SIG-M5 treated with dmso at 0.1 percent for 504 hours (cell line): ENCODE results near the gene TRIM67.
"Not testable (repeated sequence)": the region's sequence is repeated elsewhere in the genome, so short reads cannot be mapped to it uniquely, and the experiment has no call there.

Source experiments
- DNase-seq: peaks from one replicate; lab custom pipeline; 2025; ENCODE audit not compliant: unreplicated experiment; lab: John Stamatoyannopoulos, UW

Gene TRIM67

DNA sequence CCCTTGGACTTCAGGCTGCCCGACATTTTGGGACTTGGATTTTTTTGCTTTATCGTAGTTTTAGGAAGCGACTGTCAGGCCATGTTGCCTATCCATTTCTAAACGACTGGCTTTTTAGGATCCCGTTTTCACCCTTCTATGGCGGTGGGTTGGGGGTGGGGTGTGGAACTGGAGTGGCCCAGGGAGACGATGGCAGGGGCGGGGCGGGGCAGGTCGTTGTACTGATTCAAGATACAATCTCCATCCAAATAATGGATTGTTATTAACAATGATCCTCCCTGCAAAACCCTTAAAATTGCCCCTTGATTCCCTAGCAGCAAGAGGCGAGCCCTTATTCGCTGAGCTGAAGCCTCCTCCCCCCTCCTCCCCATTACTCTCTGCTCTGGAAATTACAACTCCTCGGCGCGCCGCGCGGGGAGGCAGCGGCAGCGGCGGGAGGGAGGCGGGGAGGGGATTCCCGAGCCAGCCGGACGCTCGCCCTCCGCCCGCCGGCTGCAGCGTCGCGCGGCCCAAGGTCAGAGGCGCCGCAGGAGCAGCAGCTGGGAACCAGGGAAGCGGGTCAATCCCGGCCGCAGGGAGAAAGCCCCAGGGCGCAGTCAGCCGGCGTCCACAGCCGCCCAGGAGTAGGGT, at the start of gene TRIM67:
Gene TRIM67, plus strand, starts transcription at position 392 of the 630 bp plus-strand sequence. CDS start 912 bp downstream, outside the sequence.
- DNase-seq = no peak

- no peak for DNase-seq
Measured at GRCh38 chr1:231116738-231117137, 45.1 kb upstream of the TRIM67 start.

DNA sequence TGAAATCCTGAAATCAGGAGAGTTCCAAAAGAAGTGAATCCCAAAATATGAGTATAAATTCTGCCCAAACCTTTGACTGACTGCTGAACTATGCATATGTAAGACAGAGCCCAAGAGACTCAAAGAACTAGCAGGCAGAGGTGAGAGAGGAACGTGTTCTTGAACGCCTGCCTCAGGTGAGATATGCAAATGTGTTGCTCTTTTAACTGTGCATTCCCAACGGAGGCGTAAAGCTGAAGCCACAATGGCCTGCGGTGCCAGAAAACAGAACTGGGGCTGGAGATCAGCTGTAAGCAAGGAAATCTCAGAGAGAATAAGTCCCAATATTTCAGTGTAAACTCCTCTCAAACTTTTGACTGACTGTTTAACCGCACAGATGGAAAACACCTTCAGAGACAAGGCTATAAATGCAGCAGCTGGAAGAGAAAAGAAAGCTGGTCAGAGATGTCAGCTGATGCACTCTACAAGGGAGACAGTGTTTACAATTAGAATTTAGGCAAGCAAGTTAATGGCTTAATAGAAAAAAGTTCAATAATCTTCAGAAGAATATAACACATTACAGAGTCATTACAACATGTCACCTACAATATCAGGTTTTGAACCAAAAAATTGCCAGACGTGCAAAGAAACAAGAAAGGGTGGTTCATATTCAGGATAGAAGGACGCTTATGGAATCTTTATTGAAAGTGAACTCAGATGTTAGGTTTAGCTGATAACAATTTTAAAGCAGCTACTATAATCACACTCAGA, 43.0 kb upstream of the TRIM67 start:
- DNase-seq = no peak

DNA sequence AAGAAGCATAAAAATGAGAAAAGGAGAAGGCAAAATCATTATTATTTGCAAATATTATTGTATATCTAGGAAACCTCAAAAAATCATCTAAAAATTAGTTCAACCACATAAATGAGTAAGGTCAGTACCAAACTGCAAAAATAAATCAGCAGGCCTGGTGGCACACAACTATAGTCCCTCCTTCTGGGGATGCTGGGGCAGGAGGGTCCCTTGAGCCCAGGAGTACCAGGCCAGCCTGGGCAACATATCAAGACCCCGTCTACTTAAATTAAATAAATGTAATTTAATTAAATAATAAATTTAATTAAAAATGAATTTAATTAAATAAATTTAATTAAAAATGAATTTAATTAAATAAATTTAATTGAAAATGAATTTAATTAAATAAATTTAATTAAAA, 40.3 kb upstream of the TRIM67 start:
- no peak for DNase-seq

GRCh38 chr1:231122143-231122542, 39.7 kb upstream of the TRIM67 start:
- no peak for DNase-seq

DNA sequence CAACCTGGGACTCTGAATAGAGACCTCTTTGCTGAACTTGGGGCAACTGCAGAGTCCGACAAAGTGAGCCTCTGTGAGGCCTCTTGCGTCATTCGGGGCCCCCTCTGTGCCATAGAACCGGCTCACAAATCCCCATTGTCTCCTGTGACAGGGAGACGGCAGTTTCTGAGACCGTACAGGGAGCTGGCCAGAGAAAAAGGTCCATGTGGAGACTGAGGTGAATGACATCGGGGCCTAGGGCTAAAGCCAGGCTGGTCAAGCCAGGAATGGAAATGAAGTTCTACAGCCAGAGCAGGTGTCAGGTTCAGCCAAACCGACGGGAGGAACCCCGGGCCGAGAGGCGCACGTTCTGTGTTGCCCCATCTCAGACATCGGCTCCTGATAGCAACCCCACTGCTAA, 37.1 kb upstream of the TRIM67 start:
- DNase-seq = no peak

DNA sequence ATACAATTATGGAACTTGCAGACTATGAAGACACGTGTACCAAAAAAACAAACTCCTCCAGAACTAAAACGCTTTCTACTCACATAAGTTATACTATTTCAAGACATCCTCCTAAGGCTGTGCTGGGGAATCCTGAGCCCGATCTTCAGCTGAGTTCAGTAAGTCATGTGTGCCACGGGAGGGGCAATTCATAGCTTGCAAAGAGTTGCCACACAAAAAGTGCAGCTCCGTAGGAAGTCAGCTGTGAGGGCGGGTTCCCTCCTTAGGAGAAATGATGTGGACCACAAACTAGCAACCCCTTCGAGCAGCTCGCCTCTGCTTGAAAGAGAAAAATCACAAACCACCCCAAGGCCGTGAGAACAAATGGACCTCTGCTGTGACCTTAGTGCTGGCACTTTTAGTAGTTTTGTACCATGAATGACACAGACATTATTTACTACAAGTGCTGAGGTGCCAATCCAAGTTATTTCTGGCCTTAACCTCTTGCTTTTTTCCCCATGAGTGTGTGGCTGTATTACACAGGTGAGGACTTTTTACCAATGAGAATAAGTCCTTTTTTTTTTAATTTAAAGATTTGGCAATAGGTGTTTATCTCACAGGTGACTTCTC, 35.8 kb upstream of the TRIM67 start:
- DNase-seq = no peak

DNA sequence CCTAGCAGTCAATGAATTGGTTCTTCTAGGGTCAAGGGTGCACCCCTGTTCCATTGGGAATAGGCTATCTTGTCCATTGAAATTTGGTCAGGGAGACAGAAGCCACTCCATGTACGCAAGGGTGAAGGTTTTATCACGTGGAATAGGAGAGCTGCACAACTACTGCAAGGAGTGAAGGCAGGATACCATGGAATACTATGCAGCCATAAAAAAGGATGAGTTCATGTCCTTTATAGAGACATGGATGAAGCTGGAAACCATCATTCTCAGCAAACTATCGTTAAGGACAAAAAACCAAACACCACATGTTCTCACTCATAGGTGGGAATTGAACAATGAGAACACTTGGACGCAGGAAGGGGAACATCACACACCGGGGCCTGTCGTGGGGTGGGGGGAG, 34.8 kb upstream of the TRIM67 start:
- not testable (repeated sequence) for DNase-seq

GRCh38 chr1:231128471-231128870, 33.4 kb upstream of the TRIM67 start:
- not testable (repeated sequence) for DNase-seq

DNA sequence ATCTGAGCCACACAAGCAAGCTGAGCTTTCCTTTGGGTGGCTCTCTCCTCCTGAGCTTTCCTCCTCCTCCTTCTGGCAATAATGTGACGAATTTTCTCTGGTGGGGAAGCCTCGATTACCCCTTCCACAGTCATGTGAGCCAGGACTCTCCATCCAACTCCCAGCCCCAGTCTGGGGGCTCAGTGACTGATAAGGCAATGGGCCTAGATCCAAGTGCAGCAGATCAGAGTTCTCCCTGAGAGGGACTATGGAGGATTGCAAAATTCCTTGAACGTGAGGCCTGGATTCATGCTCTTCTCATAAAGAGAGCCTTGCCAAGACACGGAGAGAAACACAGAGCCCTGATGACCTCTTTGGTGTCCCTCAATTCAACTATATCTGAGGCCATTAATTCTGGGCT, 31.3 kb upstream of the TRIM67 start:
- no peak for DNase-seq

- not testable (repeated sequence) for DNase-seq
Measured at GRCh38 chr1:231132591-231132990, 29.3 kb upstream of the TRIM67 start.

DNA sequence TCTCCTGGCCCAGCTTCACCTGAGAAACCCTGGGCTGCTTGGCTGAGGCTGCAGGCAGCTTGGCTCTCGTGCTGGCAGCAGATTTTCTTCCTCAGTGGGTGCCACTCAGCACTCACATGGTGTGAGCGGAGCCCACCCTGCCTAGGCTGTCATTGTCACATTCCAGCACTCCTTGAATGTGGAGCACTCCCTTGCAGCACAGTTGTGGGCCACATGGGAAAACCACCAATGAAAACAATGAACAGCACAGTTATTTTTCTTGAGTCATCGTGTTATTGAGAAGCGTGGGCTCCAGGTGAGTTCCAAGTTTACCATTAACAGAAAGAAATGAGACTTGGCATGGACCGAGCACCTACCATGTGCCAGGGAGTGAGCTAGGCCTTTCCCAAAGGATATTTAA, 27.2 kb upstream of the TRIM67 start:
- DNase-seq = no peak

- DNase-seq = no peak
Measured at GRCh38 chr1:231138236-231138635, 23.6 kb upstream of the TRIM67 start.

DNA sequence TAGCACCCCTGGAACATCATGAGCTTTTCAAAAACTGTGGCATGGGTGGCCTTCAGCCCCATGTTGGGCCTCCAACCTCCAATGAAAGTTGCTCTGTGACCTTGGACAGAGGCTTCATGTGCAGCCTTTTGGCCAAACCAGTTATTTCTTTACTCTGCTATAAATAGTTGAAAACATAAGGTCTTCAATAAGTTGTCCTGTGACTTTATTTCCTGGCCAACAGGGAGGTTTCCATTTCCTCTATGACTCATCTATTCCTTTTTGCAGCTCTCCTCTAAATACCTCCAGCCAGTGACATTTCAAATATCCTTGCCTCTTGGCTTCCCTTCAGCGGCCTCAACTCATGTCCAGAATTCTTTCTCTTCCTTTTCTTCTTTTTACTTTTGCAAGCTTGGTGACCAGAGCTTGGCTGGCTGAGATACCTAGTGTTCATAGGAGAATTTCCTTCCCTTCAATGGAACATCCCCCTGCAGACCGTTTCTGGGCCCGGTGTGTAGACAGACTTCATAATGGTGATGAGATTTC, 22.7 kb upstream of the TRIM67 start:
- no peak for DNase-seq

- peak; percentile 12 for DNase-seq
Measured at GRCh38 chr1:231139659-231140654, 21.9 kb upstream of the TRIM67 start.

DNA sequence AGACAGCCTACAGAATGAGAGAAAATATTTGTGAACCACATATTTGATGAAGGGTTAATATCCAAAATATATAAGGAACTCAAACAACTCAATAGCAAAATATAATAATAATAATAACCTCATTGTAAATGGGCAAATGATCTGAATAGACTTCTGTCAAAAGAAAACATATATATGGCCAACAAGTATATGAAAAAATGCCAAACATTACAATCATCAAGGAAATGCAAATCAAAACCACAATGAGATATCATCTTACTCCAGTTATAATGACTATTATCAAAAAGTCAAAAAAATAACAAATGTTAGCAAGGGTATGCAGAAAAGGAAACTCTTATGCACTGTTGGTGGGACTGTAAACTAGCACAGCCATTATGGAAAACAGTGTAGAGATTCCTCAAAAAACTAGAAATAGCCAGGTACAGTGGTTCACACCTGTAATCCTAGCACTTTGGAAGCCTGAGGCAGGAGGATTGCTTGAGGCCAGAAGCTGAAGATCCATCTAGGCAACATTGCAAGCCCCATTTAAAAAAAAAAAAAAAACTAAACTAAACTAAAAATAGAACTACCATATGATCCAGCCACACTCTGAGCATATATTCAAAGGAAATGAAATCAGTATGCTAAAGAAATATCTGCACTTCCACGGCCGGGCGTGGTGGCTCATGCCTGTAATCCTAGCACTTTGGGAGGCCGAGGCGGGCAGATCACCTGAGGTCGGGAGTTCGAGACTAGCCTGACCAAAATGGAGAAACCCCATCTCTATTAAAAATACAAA, 17.3 kb upstream of the TRIM67 start:
- no peak for DNase-seq

- no peak for DNase-seq
Measured at GRCh38 chr1:231147896-231148295, 14.0 kb upstream of the TRIM67 start.

GRCh38 chr1:231151811-231152210, 10.0 kb upstream of the TRIM67 start:
- DNase-seq = no peak

GRCh38 chr1:231153726-231154125, 8.1 kb upstream of the TRIM67 start:
- DNase-seq = no peak

DNA sequence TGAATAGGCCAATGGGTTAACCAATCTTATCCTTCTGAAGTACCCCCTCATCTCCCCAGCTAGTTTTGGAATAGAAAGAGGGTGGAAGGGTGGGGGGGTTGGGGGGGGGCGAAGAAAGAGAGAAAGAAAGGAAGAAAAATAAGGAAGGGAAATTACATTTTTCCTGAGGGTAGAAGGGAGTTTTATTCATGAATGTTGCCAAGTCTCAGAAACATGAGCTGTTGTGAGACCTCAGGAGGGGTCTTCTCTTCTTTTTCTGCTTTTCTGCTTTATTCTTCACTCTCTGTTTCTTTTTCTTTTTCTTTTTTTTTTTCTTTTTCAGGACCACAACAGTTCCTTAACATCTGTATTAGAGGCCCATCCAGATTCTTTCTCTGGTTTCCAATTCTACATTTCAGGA, 6.0 kb upstream of the TRIM67 start:
- DNase-seq = no peak
